Mammary epithelial cell (primary cell): ENCODE results near the gene PHLDA2.

Experiments used
- CTCF ChIP-seq, 2 donors: IDR thresholded peaks in 1 of 2; conservative IDR thresholded peaks in 1 of 2; 2 replicates each; pipeline ENCODE4 v1.5.1; 2011 to 2012; ENCODE audit warnings: inconsistent platforms in 2 of 2, low read length in 2 of 2, mild to moderate bottlenecking in 2 of 2, control low read depth in 1 of 2, low read depth in 1 of 2; ENCODE audit not compliant: insufficient read depth in 1 of 2; ENCODE audit errors: extremely low read depth in 1 of 2
- EZH2 ChIP-seq: IDR thresholded peaks from 2 replicates; pipeline ENCODE4 v1.6.1; 2012; ENCODE audit warnings: low read length, inconsistent platforms, borderline replicate concordance

GRCh38 chr11:2886191-2886894 is 42.9 kb downstream of the PHLDA2 start:
- TF ChIP-seq CTCF (conservative IDR thresholded peaks at IDR 0.05 in 1 of 2, IDR thresholded peaks at IDR 0.05 in 1 of 2; ENCODE audit: extremely low read depth in 1 of 2, insufficient read depth in 1 of 2, low read depth in 1 of 2, low read length in 2 of 2) (no peak), EZH2 (no peak)
